Stimulated activated CD4-positive, alpha-beta T cell treated with anti-CD3 and anti-CD28 coated beads, Interleukin-4, amount 100 ng/mL, for 48 hours (primary cell): ENCODE measurements around the gene CRISP1.
"Not testable (repeated sequence)": the region's sequence is repeated elsewhere in the genome, so short reads cannot be mapped to it uniquely, and the experiment has no call there.

Source experiments
- DNase-seq, 2 donors: peaks; one replicate each; pipeline ENCODE4 v3.0.0-alpha.2; 2020; ENCODE audit warnings: low read depth in 2 of 2

CRISP1 gene

GRCh38 chr6:49841424-49841823 lies 24.9 kb downstream of the CRISP1 start:
- DNase-seq, result no peak

GRCh38 chr6:49839957-49840356 lies 26.4 kb downstream of the CRISP1 start:
- DNase-seq, result no peak

GRCh38 chr6:49839162-49839561 lies 27.2 kb downstream of the CRISP1 start:
- no peak for DNase-seq

GRCh38 chr6:49835140-49835539 lies 31.2 kb downstream of the CRISP1 start:
- no peak for DNase-seq

- no peak for DNase-seq
Observed at GRCh38 chr6:49833386-49833785, 32.9 kb downstream of the CRISP1 start.

- DNase-seq, result no peak
Observed at GRCh38 chr6:49826743-49827406, 39.5 kb downstream of the CRISP1 start.

GRCh38 chr6:49815166-49815565 lies 51.2 kb downstream of the CRISP1 start:
- no peak for DNase-seq

GRCh38 chr6:49813248-49813647 lies 53.1 kb downstream of the CRISP1 start:
- no peak for DNase-seq

GRCh38 chr6:49806145-49806544 lies 60.2 kb downstream of the CRISP1 start:
- no peak for DNase-seq

- no peak for DNase-seq
Observed at GRCh38 chr6:49805246-49805645, 61.1 kb downstream of the CRISP1 start.

GRCh38 chr6:49801525-49801924 lies 64.8 kb downstream of the CRISP1 start:
- DNase-seq, result no peak

- DNase-seq, result no peak
Observed at GRCh38 chr6:49799090-49799489, 67.2 kb downstream of the CRISP1 start.

GRCh38 chr6:49796842-49797455 lies 69.4 kb downstream of the CRISP1 start:
- not testable (repeated sequence) for DNase-seq

- DNase-seq, result no peak
Observed at GRCh38 chr6:49790341-49790740, 76.0 kb downstream of the CRISP1 start.

GRCh38 chr6:49787176-49787575 lies 79.2 kb downstream of the CRISP1 start, which contains the start of gene PGK2:
Gene PGK2, minus strand, starts transcription at chr6:49787285. Its CDS starts 98 bp downstream, at chr6:49787187.
- no peak for DNase-seq

- DNase-seq, result no peak
Observed at GRCh38 chr6:49784272-49784671, 82.1 kb downstream of the CRISP1 start.
